HUES48 (cell line): ENCODE data around the gene KDM3A.

Experiments used
- H3K27ac ChIP-seq: one replicate; pipeline ENCODE4 v1.7.0; 2013; ENCODE audit warnings: low read depth, low read length, inconsistent platforms
- H3K27me3 ChIP-seq: 2 replicates; pipeline ENCODE4 v1.6.1; 2013; ENCODE audit warnings: mild to moderate bottlenecking, low read length; ENCODE audit not compliant: control insufficient read depth, insufficient read depth
- H3K36me3 ChIP-seq: 2 replicates; pipeline ENCODE4 v1.6.1; 2013; ENCODE audit warnings: low read length; ENCODE audit not compliant: control insufficient read depth, insufficient read depth
- H3K4me1 ChIP-seq: 2 replicates; pipeline ENCODE4 v1.6.1; 2013; ENCODE audit warnings: mild to moderate bottlenecking, low read length; ENCODE audit not compliant: control insufficient read depth, insufficient read depth
- H3K4me3 ChIP-seq: 2 replicates; pipeline ENCODE4 v1.5.1; 2013; ENCODE audit warnings: mild to moderate bottlenecking, low read depth, low read length
- H3K9ac ChIP-seq: 2 replicates; pipeline ENCODE4 v1.6.1; 2013; ENCODE audit warnings: mild to moderate bottlenecking, low read depth, low read length, moderate library complexity
- H3K9me3 ChIP-seq: 2 replicates; pipeline ENCODE4 v1.6.1; 2013; ENCODE audit warnings: low read length; ENCODE audit not compliant: control insufficient read depth, insufficient read depth

Gene KDM3A

GRCh38 chr2:86411396-86411795 lies 29.8 kb upstream of the KDM3A start:
- Histone ChIP-seq H3K9me3 (no peaks in the 10 kb centered on the region), H3K4me1 (no peaks in the 10 kb centered on the region), H3K4me3 (no peak overlapping the region), H3K9ac (no peak overlapping the region), H3K27ac (no peak overlapping the region), H3K36me3 (no peaks in the 10 kb centered on the region), H3K27me3 (no peaks in the 10 kb centered on the region)

DNA sequence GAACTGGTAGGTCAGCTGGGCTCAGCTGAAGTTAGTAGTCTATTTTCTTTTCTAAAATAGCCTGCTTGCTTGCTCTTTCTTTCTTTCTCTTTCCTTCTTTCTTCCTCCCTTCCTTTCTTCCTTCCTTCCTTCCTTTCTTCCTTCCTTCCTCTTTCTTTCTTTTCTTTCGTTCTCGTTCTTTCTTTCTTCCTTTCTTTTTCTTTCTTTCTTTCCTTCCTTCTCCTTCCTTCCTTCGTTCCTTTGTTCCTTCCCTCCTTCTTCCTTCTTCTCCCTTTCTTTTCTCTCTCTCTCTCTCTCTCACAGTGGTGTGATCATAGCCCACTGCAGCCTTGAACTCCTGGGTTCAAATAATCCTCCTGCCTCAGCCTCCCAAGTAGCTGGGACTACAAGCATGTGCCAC lies 29.2 kb upstream of the KDM3A start:
- no peaks in the 10 kb centered on the region for H3K36me3 ChIP-seq
- H3K9me3 ChIP-seq, result no peaks in the 10 kb centered on the region
- no peak overlapping the region for H3K4me3 ChIP-seq
- no peaks in the 10 kb centered on the region for H3K4me1 ChIP-seq
- H3K9ac ChIP-seq, result no peak overlapping the region
- no peak overlapping the region for H3K27ac ChIP-seq
- no peaks in the 10 kb centered on the region for H3K27me3 ChIP-seq

DNA sequence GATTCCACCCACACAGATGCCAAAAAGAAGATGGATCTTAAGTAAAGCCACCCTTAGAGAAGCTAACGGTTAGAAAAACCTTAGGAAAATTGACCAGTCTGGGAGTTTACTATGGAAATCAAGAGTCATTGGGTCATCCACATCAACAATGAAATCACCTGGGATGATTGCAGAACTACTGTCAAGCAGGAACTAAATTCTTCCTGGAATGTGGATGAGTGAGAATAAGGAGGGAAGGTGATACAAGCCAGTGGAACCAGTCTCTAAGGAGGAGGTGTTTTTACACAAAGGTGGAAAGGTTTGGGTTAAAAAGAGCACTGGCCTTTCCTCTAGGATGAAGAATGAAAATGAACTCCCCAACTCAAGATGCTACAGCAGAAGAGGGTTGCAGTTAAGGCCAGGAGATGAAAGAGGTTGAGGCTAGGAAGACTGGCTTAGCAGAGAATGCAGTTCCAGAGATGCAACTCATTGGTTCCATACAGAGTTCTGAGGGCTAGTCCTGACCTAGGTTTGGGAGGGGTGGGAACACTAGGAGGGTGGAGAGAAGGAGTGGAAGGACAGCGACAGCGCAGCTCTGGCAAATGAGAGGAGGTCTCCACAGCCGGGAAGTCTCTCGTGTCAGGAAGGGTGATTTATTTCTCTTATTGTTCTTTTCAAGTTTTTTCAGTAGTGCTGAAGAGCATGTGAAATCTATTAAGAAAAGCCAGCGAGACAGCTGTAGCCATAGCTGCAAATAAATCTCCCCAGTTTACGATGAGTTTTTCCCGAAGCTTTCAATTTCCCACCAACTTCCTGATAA lies 27.7 kb upstream of the KDM3A start:
- no peak overlapping the region for H3K9ac ChIP-seq
- no peak overlapping the region for H3K27ac ChIP-seq
- H3K36me3 ChIP-seq, result no peaks in the 10 kb centered on the region
- no peaks in the 10 kb centered on the region for H3K27me3 ChIP-seq
- H3K9me3 ChIP-seq, result no peaks in the 10 kb centered on the region
- no peaks in the 10 kb centered on the region for H3K4me1 ChIP-seq
- H3K4me3 ChIP-seq, result no peak overlapping the region

GRCh38 chr2:86414996-86415395 lies 26.2 kb upstream of the KDM3A start:
- no peaks in the 10 kb centered on the region for H3K4me1 ChIP-seq
- no peak overlapping the region for H3K4me3 ChIP-seq
- no peak overlapping the region for H3K9ac ChIP-seq
- no peaks in the 10 kb centered on the region for H3K27me3 ChIP-seq
- no peaks in the 10 kb centered on the region for H3K36me3 ChIP-seq
- no peak overlapping the region for H3K27ac ChIP-seq
- H3K9me3 ChIP-seq, result no peaks in the 10 kb centered on the region

- Histone ChIP-seq H3K36me3 (no peaks in the 10 kb centered on the region), H3K4me1 (no peaks in the 10 kb centered on the region), H3K9ac (no peak overlapping the region), H3K4me3 (no peak overlapping the region), H3K9me3 (no peaks in the 10 kb centered on the region), H3K27ac (no peak overlapping the region), H3K27me3 (no peaks in the 10 kb centered on the region)
These were observed 25.0 kb upstream of the KDM3A start for GRCh38 chr2:86416146-86416545.

- no peaks in the 10 kb centered on the region for H3K27me3 ChIP-seq
- no peak overlapping the region for H3K27ac ChIP-seq
- H3K9me3 ChIP-seq, result 0 out of 2 replicates have a peak, but pooled peaks cover 7% of the 10 kb centered on the region
- no peaks in the 10 kb centered on the region for H3K4me1 ChIP-seq
- H3K36me3 ChIP-seq, result no peaks in the 10 kb centered on the region
- H3K9ac ChIP-seq, result no peak overlapping the region
- no peak overlapping the region for H3K4me3 ChIP-seq
These were observed 23.2 kb upstream of the KDM3A start for GRCh38 chr2:86417961-86418360.

GRCh38 chr2:86420913-86421312 lies 20.3 kb upstream of the KDM3A start:
- Histone ChIP-seq H3K4me1 (no peaks in the 10 kb centered on the region), H3K4me3 (no peak overlapping the region), H3K9ac (no peak overlapping the region), H3K27ac (no peak overlapping the region), H3K9me3 (0 out of 2 replicates have a peak, but pooled peaks cover 8% of the 10 kb centered on the region), H3K27me3 (no peaks in the 10 kb centered on the region), H3K36me3 (no peaks in the 10 kb centered on the region)

- Histone ChIP-seq H3K9me3 (peaks cover 12% of the 10 kb centered on the region; the same call in 1 of the 2 replicates), H3K4me1 (no peaks in the 10 kb centered on the region), H3K36me3 (no peaks in the 10 kb centered on the region), H3K4me3 (no peak overlapping the region), H3K9ac (no peak overlapping the region), H3K27me3 (no peaks in the 10 kb centered on the region), H3K27ac (no peak overlapping the region)
These were observed 14.9 kb upstream of the KDM3A start for GRCh38 chr2:86426271-86426670.

DNA sequence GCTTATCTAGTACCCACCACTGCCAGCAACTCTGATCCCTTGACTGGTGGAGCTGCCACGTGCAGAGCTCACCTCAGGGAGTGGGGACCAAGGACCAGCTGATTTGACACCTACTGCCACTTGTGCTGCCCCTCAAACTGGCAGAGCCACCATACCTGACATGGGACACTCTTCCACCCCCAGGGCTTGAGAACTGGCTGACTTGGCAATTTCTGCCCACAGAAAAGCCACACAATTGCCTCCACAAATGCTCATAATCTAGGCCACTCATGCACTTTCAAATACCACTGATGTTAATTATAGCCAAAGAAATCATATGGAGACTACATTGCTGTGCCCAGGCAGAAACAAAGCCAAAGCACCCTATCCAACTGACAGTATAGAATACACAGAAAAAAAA lies 11.8 kb upstream of the KDM3A start:
- Histone ChIP-seq H3K9me3 (peaks cover 3% of the 10 kb centered on the region; the same call in 1 of the 2 replicates), H3K27me3 (no peaks in the 10 kb centered on the region), H3K27ac (no peak overlapping the region), H3K36me3 (no peaks in the 10 kb centered on the region), H3K4me3 (no peak overlapping the region), H3K9ac (no peak overlapping the region), H3K4me1 (no peaks in the 10 kb centered on the region)

DNA sequence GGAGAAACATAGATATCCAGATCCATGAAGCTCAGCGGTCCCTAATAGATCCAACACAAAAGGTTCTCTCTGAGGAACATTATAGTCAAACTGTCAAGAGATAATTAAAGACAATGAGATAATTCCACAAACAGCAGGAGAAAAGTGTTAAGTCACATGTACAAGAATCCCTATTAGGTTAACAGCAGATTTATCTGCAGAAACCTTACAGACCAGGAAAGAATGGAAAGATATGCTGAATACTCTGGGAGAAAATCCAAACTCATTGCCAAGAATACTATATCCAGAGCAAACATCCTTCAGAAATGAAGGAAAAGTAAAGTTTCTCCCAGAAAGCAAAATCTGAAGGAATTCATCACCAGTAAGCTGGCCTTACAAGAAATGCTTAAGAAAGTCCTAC lies 10.8 kb upstream of the KDM3A start:
- Histone ChIP-seq H3K4me3 (no peak overlapping the region), H3K9me3 (peaks cover 3% of the 10 kb centered on the region; the same call in 1 of the 2 replicates), H3K9ac (no peak overlapping the region)

DNA sequence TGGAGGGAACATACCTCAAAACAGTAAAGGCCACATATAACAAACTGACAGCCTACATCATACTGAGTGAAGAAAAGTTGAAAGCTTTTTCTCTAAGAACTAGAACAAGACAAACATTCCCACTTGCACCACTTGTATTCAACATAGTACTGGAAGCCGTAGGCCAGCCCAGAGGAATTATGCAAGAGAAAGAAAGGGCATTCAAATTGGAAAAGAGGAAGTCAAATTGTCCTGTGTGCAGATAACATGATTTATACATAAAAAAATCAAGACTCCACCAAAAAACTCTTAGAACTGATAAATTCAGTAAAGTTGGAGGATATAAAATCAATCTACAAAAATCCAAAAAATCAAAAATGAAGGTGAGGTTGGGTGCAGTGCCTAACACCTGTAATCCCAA lies 8.0 kb upstream of the KDM3A start:
- H3K27me3 ChIP-seq, result no peaks in the 10 kb centered on the region
- no peak overlapping the region for H3K9ac ChIP-seq
- H3K9me3 ChIP-seq, result peaks cover 11% of the 10 kb centered on the region
- no peak overlapping the region for H3K4me3 ChIP-seq
- no peaks in the 10 kb centered on the region for H3K4me1 ChIP-seq
- H3K27ac ChIP-seq, result no peak overlapping the region
- H3K36me3 ChIP-seq, result no peaks in the 10 kb centered on the region

More for the DNA sequence above, 10.8 kb upstream of the KDM3A start:
- Histone ChIP-seq H3K4me1 (no peaks in the 10 kb centered on the region), H3K36me3 (no peaks in the 10 kb centered on the region), H3K27ac (no peak overlapping the region), H3K27me3 (no peaks in the 10 kb centered on the region)
